Measurements from ENCODE around the gene LAX1. TPM values are rescaled to one million over a fixed set of nuclear protein-coding genes. Genes with fewer than 3 reads are reported as not detected.

LAX1 gene
- total and polyA plus RNA-seq, 2 of the 4 experiments (the other 2 are of a cell fraction), result 0.03 TPM; not detected in 1

DNA sequence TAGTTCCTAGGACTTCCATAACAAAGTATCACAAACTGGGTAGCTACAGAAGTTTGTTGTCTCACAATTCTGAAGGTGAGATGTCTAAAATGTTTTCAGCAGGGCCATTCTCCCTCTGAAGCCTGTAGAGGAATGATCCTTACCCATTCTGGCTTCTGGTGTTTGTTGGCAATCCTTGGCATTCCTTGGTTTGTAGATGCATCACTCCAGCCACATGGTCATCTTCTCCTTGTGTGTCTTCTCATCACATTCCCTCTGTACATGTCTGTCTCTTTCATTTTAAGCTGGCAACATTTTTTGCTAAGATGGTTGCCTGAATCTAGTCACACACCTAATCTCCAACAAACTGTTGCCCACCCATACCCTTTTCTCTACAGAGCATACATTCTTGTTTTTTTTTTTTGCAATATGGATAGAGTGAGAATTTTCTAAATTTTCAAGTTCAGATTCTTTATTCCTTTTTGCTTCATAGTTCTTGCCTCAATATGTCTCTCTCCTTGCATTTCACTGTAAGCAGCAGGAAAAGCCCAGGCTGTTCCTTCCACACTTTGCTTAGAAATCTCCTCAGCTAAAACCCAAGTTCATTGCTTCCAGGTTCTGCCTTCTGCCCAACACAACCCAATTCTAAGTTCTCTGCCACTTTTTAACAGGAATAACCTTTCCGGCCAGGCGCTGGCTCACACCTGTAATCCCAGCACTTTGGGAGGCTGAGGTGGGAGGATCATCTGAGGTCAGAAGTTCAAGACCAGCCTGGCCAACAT, 48.8 kb downstream of the LAX1 start:
- H3K36me3 ChIP-seq (ENCODE audit: control insufficient read depth, insufficient read depth, low read length), result peaks cover 36% of the 10 kb centered on the region
- CTCF ChIA-PET, result no interaction called here

More for the DNA sequence above, 48.8 kb downstream of the LAX1 start:
- peaks cover 18 to 55% of the 10 kb centered on the region in 2 experiments; a peak in 3 of 4 replicates for H3K79me1 ChIP-seq (ENCODE audit: low read depth in 1 of 2, low read length in 2 of 2)
- H2AFZ ChIP-seq (replicated peaks; ENCODE audit: low read length, poor library complexity), result no peak overlapping the region
- peaks cover 40% of the 10 kb centered on the region for H4K20me1 ChIP-seq (ENCODE audit: insufficient read depth, low read length)
- intact Hi-C loops (cut with micrococcal nuclease) (no loop called here), in situ Hi-C loops (cut with MboI; ENCODE audit: low sequenced_read_pairs) (no loop called here), dilution Hi-C loops (cut with HindIII; ENCODE audit: low sequenced_read_pairs, unreplicated experiment) (no loop called here)
- no peak overlapping the region for H3K14ac ChIP-seq (replicated peaks; ENCODE audit: low read depth, low read length)
- no peaks in the 10 kb centered on the region for H3K9me1 ChIP-seq (ENCODE audit: insufficient read depth, low read length)
- H2AK9ac ChIP-seq (replicated peaks; ENCODE audit: low read depth, low read length, poor library complexity), result no peak overlapping the region
- no peak overlapping the region for H3K23ac ChIP-seq (ENCODE audit: low read depth, low read length)
- H3K27me3 ChIP-seq (ENCODE audit: control insufficient read depth, insufficient read depth, low read length), result no peaks in the 10 kb centered on the region
- H3K9ac ChIP-seq (ENCODE audit: low read depth, low read length), result no peak overlapping the region
- no peak overlapping the region for H3K56ac ChIP-seq (ENCODE audit: extremely low read depth, insufficient read depth, low read length)
- no peak overlapping the region for H3K4me2 ChIP-seq (ENCODE audit: low read depth, low read length)
- no peaks in the 10 kb centered on the region for H3K9me3 ChIP-seq (ENCODE audit: control insufficient read depth, insufficient read depth, low read length)
- H2BK15ac ChIP-seq (ENCODE audit: low read depth, low read length), result no peak overlapping the region
- H2AK5ac ChIP-seq (ENCODE audit: low read depth, low read length), result no peak overlapping the region
- no peak overlapping the region for H4K8ac ChIP-seq (ENCODE audit: low read depth in 2 of 2, low read length in 2 of 2)
- H3K27ac ChIP-seq (ENCODE audit: insufficient read depth, low read length), result no peak overlapping the region
- H3K4me1 ChIP-seq (ENCODE audit: control insufficient read depth, insufficient read depth, low read length), result no peaks in the 10 kb centered on the region
- ATAC-seq (ENCODE audit: low read depth) (no peak), DNase-seq (no peak)
- no peak overlapping the region for H3K18ac ChIP-seq (ENCODE audit: low read depth, low read length)
- POLR2A ChIA-PET (ENCODE audit: unreplicated experiment), result no interaction called here
- no TSS peak for BruUV-seq (replicated peaks)
- no peak overlapping the region for H4K5ac ChIP-seq (ENCODE audit: low read depth, low read length)
- TF ChIP-seq RAD21 (IDR thresholded peaks at IDR 0.05; ENCODE audit: low read length) (no peak), CEBPB (IDR thresholded peaks at IDR 0.05; ENCODE audit: low read depth, low read length) (no peak), SMC3 (IDR thresholded peaks at IDR 0.05; ENCODE audit: low read depth, low read length) (no peak), MAZ (IDR thresholded peaks at IDR 0.05; ENCODE audit: borderline replicate concordance, low read depth, low read length) (no peak), BHLHE40 (IDR thresholded peaks at IDR 0.05; ENCODE audit: low read depth, low read length) (no peak), MXI1 (IDR thresholded peaks at IDR 0.05; ENCODE audit: borderline replicate concordance, low read depth, low read length) (no peak), MAFK (IDR thresholded peaks at IDR 0.05; ENCODE audit: low read depth, low read length) (no peak), POLR2A (IDR thresholded peaks at IDR 0.05; ENCODE audit: low read depth, low read length) (no peak), RCOR1 (IDR thresholded peaks at IDR 0.05; ENCODE audit: insufficient replicate concordance, low read length) (no peak), NFE2L2 (IDR thresholded peaks at IDR 0.05; ENCODE audit: low read depth, low read length) (no peak), RFX5 (IDR thresholded peaks at IDR 0.05; ENCODE audit: low read depth, low read length) (no peak), CHD1 (IDR thresholded peaks at IDR 0.05; ENCODE audit: low read depth, low read length) (no peak), FOS (IDR thresholded peaks at IDR 0.05; ENCODE audit: low read depth, low read length) (no peak)
- TF ChIP-seq, protein P1, sequence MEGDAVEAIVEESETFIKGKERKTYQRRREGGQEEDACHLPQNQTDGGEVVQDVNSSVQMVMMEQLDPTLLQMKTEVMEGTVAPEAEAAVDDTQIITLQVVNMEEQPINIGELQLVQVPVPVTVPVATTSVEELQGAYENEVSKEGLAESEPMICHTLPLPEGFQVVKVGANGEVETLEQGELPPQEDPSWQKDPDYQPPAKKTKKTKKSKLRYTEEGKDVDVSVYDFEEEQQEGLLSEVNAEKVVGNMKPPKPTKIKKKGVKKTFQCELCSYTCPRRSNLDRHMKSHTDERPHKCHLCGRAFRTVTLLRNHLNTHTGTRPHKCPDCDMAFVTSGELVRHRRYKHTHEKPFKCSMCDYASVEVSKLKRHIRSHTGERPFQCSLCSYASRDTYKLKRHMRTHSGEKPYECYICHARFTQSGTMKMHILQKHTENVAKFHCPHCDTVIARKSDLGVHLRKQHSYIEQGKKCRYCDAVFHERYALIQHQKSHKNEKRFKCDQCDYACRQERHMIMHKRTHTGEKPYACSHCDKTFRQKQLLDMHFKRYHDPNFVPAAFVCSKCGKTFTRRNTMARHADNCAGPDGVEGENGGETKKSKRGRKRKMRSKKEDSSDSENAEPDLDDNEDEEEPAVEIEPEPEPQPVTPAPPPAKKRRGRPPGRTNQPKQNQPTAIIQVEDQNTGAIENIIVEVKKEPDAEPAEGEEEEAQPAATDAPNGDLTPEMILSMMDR (conservative IDR thresholded peaks at IDR 0.05; ENCODE audit: low read depth, low read length), result no peak
- TF ChIP-seq, protein P2, sequence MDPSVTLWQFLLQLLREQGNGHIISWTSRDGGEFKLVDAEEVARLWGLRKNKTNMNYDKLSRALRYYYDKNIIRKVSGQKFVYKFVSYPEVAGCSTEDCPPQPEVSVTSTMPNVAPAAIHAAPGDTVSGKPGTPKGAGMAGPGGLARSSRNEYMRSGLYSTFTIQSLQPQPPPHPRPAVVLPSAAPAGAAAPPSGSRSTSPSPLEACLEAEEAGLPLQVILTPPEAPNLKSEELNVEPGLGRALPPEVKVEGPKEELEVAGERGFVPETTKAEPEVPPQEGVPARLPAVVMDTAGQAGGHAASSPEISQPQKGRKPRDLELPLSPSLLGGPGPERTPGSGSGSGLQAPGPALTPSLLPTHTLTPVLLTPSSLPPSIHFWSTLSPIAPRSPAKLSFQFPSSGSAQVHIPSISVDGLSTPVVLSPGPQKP (IDR thresholded peaks at IDR 0.05; ENCODE audit: borderline replicate concordance, low read depth, low read length), result no peak
- TF ChIP-seq, protein P3, sequence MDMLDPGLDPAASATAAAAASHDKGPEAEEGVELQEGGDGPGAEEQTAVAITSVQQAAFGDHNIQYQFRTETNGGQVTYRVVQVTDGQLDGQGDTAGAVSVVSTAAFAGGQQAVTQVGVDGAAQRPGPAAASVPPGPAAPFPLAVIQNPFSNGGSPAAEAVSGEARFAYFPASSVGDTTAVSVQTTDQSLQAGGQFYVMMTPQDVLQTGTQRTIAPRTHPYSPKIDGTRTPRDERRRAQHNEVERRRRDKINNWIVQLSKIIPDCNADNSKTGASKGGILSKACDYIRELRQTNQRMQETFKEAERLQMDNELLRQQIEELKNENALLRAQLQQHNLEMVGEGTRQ (IDR thresholded peaks at IDR 0.05; ENCODE audit: low read depth, low read length), result no peak
- H3K4ac ChIP-seq (ENCODE audit: low read depth, low read length), result no peak overlapping the region
- H2BK5ac ChIP-seq (ENCODE audit: low read depth, low read length, poor library complexity, severe bottlenecking), result no peak overlapping the region
- H3K4me3 ChIP-seq (ENCODE audit: insufficient read depth, low read depth, low read length), result no peak overlapping the region
- no peak overlapping the region for H2BK20ac ChIP-seq (ENCODE audit: low read depth, low read length)
- WGBS, 2 experiments (ENCODE audit: extremely low coverage in 2 of 2, insufficient read length in 1 of 2), result no CpG with 5 or more reads among the region's 2 CpGs
- no peak overlapping the region for H4K91ac ChIP-seq (ENCODE audit: insufficient read depth, low read depth, low read length)
- H2BK120ac ChIP-seq (ENCODE audit: low read depth, low read length), result no peak overlapping the region
